ENCODE data around the gene C16orf95. TPM values are rescaled to one million over a fixed set of nuclear protein-coding genes. Genes with fewer than 3 reads are reported as not detected.

The C16orf95 gene
- total RNA-seq, 2 donors from 2014 or later, result 6.4 to 7.8 TPM

DNA sequence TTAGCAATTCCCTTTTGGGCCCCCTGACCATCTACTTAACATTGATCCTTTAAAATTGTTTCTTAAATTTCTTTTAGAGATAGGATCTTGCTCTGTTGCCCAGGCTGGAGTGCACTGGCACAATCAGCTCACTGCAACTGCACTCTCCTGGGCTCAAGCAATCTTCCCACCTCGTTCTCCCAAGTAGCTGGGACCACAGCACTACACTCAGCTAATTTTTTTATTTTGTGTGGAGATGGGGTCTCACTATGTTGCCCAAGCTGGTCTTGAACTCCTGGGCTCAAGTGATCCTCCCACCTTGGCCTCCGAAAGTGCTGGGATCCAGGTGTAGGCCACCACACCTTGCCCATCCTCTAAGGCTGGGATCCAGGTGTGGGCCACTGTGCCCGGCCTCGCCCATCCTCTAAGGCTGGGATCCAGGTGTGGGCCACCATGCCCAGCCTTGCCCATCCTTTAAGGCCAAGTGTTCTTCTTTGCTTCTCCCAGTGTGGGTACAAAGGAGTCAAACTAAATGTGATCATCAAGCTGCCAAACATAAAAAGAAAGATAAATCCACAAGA is 13.2 kb downstream of the C16orf95 start:
- WGBS, 2 experiments (ENCODE audit: insufficient coverage in 1 of 2, insufficient read length in 1 of 2), result 91 to 97% methylated on average over 3 to 4 of the region's 4 CpGs

DNA sequence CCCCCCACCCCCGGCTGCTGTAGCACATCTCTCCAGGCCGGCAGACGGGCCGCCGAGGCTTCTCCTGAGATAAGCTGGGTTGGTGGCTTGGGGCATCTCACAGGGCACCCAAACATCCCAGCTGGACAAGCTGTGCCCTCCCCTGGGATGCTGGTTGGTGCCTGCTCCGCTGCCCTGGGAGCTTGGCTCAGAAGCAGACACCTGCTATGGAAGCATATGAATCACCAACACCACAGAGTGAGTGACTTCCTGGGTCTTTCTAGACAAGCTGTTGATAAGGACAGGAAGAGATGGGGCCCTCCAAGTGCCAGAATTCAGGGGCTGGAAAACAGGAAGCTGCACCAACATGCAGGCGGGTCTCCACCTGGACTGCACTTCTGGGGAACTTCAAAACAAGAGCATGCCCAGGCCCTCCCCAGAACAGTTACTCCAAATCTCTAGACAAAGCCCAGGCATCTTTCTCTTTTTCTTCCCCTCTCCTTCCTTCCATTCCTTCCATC is 13.7 kb downstream of the C16orf95 start:
- no peak overlapping the region for H3K27ac Mint-ChIP-seq
- Histone ChIP-seq H3K27me3 (ENCODE audit: control insufficient read depth, insufficient read depth, low read length, poor library complexity, severe bottlenecking) (no peaks in the 10 kb centered on the region), H3K9me3 (ENCODE audit: control insufficient read depth, low read length) (peaks cover 1% of the 10 kb centered on the region), H3K36me3 (ENCODE audit: control insufficient read depth, insufficient read depth, low read length) (no peaks in the 10 kb centered on the region), H3K4me1 (ENCODE audit: control insufficient read depth, insufficient read depth, low read length) (no peaks in the 10 kb centered on the region), H3K27ac (ENCODE audit: low read depth, low read length) (no peak overlapping the region), H3K4me3 (ENCODE audit: low read length) (no peak overlapping the region), H3K9ac (ENCODE audit: extremely low read depth, low read length, poor library complexity, severe bottlenecking) (no peak overlapping the region)
- DNase-seq, result no peak
- peaks cover 1% of the 10 kb centered on the region for H3K36me3 Mint-ChIP-seq (ENCODE audit: low read depth)
- 94 to 96% methylated on average over 2 to 7 of the region's 7 CpGs for WGBS, 2 experiments (ENCODE audit: insufficient coverage in 1 of 2, insufficient read length in 1 of 2)
- H3K27me3 Mint-ChIP-seq (ENCODE audit: insufficient read depth), result no peaks in the 10 kb centered on the region
- H3K4me3 Mint-ChIP-seq, result no peak overlapping the region
- TF ChIP-seq, protein P1, sequence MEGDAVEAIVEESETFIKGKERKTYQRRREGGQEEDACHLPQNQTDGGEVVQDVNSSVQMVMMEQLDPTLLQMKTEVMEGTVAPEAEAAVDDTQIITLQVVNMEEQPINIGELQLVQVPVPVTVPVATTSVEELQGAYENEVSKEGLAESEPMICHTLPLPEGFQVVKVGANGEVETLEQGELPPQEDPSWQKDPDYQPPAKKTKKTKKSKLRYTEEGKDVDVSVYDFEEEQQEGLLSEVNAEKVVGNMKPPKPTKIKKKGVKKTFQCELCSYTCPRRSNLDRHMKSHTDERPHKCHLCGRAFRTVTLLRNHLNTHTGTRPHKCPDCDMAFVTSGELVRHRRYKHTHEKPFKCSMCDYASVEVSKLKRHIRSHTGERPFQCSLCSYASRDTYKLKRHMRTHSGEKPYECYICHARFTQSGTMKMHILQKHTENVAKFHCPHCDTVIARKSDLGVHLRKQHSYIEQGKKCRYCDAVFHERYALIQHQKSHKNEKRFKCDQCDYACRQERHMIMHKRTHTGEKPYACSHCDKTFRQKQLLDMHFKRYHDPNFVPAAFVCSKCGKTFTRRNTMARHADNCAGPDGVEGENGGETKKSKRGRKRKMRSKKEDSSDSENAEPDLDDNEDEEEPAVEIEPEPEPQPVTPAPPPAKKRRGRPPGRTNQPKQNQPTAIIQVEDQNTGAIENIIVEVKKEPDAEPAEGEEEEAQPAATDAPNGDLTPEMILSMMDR (conservative IDR thresholded peaks at IDR 0.05), result no peak
- peaks cover 1% of the 10 kb centered on the region for H3K9me3 Mint-ChIP-seq
- peaks cover 10% of the 10 kb centered on the region for H3K4me1 Mint-ChIP-seq

More for the DNA sequence above, 13.2 kb downstream of the C16orf95 start:
- Histone ChIP-seq H3K36me3 (ENCODE audit: control insufficient read depth, insufficient read depth, low read length) (no peaks in the 10 kb centered on the region), H3K9me3 (ENCODE audit: control insufficient read depth, low read length) (peaks cover 7% of the 10 kb centered on the region), H3K4me3 (ENCODE audit: low read length) (no peak overlapping the region), H3K27ac (ENCODE audit: low read depth, low read length) (no peak overlapping the region), H3K27me3 (ENCODE audit: control insufficient read depth, insufficient read depth, low read length, poor library complexity, severe bottlenecking) (no peaks in the 10 kb centered on the region), H3K4me1 (ENCODE audit: control insufficient read depth, insufficient read depth, low read length) (no peaks in the 10 kb centered on the region), H3K9ac (ENCODE audit: extremely low read depth, low read length, poor library complexity, severe bottlenecking) (no peak overlapping the region)
- H3K27ac Mint-ChIP-seq, result no peak overlapping the region
- H3K4me1 Mint-ChIP-seq, result peaks cover 10% of the 10 kb centered on the region
- H3K27me3 Mint-ChIP-seq (ENCODE audit: insufficient read depth), result no peaks in the 10 kb centered on the region
- H3K4me3 Mint-ChIP-seq, result no peak overlapping the region
- H3K36me3 Mint-ChIP-seq (ENCODE audit: low read depth), result peaks cover 7% of the 10 kb centered on the region
- peaks cover 7% of the 10 kb centered on the region for H3K9me3 Mint-ChIP-seq
- TF ChIP-seq, protein P1 (conservative IDR thresholded peaks at IDR 0.05), result no peak
- DNase-seq, result no peak

DNA sequence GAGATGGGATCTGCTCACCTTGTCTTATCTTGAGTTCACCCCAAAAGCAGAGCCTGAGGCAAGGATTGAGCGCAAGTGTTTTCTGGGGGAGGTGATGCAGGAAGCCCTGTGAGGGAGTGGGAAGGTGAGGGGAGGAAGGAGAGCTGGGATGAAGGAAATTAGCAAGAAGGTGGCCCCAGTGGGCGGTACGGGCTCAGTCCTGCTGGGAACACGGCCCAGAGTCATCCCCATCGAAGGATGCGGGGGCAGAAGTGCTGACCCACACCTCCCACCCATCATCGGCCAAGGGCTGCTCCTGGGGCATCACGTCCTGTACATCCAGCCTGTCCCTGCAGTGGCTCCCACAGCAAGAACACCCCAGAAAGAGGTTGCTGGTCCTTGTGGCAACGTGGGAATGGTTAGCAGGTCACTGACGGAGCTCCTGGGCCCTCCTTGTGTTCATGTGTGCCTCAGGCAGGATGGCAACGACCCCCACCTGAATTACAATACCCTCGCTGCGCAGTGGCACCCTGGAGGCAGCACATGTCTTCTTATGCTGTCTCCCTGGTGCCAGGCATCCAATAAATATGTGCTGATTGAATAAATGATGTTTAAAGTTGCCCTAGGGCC is 18.2 kb downstream of the C16orf95 start:
- no peak for DNase-seq
- Mint-ChIP-seq H3K27ac (no peak overlapping the region), H3K36me3 (ENCODE audit: low read depth) (peaks cover 6% of the 10 kb centered on the region), H3K4me3 (no peak overlapping the region), H3K9me3 (no peaks in the 10 kb centered on the region), H3K27me3 (ENCODE audit: insufficient read depth) (no peaks in the 10 kb centered on the region), H3K4me1 (peaks cover 1% of the 10 kb centered on the region)
- 89 to 94% methylated on average over 4 to 13 of the region's 13 CpGs for WGBS, 2 experiments (ENCODE audit: insufficient coverage in 1 of 2, insufficient read length in 1 of 2)
- no peaks in the 10 kb centered on the region for H3K4me1 ChIP-seq (ENCODE audit: control insufficient read depth, insufficient read depth, low read length)
- no peak overlapping the region for H3K9ac ChIP-seq (ENCODE audit: extremely low read depth, low read length, poor library complexity, severe bottlenecking)
- H3K27ac ChIP-seq (ENCODE audit: low read depth, low read length), result no peak overlapping the region
- H3K27me3 ChIP-seq (ENCODE audit: control insufficient read depth, insufficient read depth, low read length, poor library complexity, severe bottlenecking), result no peaks in the 10 kb centered on the region
- no peaks in the 10 kb centered on the region for H3K36me3 ChIP-seq (ENCODE audit: control insufficient read depth, insufficient read depth, low read length)
- TF ChIP-seq, protein P1 (conservative IDR thresholded peaks at IDR 0.05), result no peak
- H3K9me3 ChIP-seq (ENCODE audit: control insufficient read depth, low read length), result no peaks in the 10 kb centered on the region
- no peak overlapping the region for H3K4me3 ChIP-seq (ENCODE audit: low read length)

All from endodermal cell (in vitro differentiated cells).